HEK293 (cell line): ENCODE data around the gene ZNF768.
"Not testable (repeated sequence)": the region's sequence is repeated elsewhere in the genome, so short reads cannot be mapped to it uniquely, and the experiment has no call there.

Experiments used
- CTCF ChIA-PET: fragments of 350-600 bp; formaldehyde crosslinking; extraction: SDS; loops from one replicate; lab custom pipeline; 2021; ENCODE audit warnings: antibody characterized with exemption; lab: Yijun Ruan, JAX
- POLR2A ChIA-PET: fragments of 300-600 bp; formaldehyde crosslinking; extraction: SDS; loops from one replicate; lab custom pipeline; 2020; ENCODE audit warnings: antibody characterized with exemption, inconsistent platforms; lab: Yijun Ruan, JAX
- H3K27ac ChIP-seq: fragments of 200-500 bp; sonication (Bioruptor generic); 2 replicates; pipeline ENCODE4 v1.5.1; 2014; ENCODE audit warnings: low read depth, low read length, control low read depth, inconsistent platforms; ENCODE audit errors: extremely low read depth
- H3K36me3 ChIP-seq, 2 experiments: fragments of 200-500 bp in 1 of 2; sonication (Bioruptor generic) in 1 of 2; 1 replicate in 1 of 2; 2 replicates in 1 of 2; pipeline ENCODE4 v1.5.1; 2014 to 2017; ENCODE audit warnings: inconsistent platforms in 2 of 2, low read length in 2 of 2; ENCODE audit not compliant: control insufficient read depth in 2 of 2, insufficient read depth in 1 of 2
- H3K4me1 ChIP-seq: fragments of 200-500 bp; sonication (Bioruptor generic); 2 replicates; pipeline ENCODE4 v1.5.1; 2014; ENCODE audit warnings: mild to moderate bottlenecking, low read length, inconsistent platforms; ENCODE audit not compliant: control insufficient read depth, insufficient read depth
- H3K4me3 ChIP-seq: 2 replicates; pipeline ENCODE4 v1.5.1; 2011; ENCODE audit warnings: low read depth, mild to moderate bottlenecking, control low read depth, low read length, moderate library complexity
- H3K9me3 ChIP-seq: fragments of 200-500 bp; sonication (Bioruptor generic); 2 replicates; pipeline ENCODE4 v1.5.1; 2014; ENCODE audit warnings: low read depth, low read length, inconsistent platforms; ENCODE audit not compliant: control insufficient read depth, insufficient read depth
- EGR2 ChIP-seq: fragments of 450-650 bp; formaldehyde crosslinking; IDR thresholded peaks from 2 replicates; pipeline ENCODE4 v1.5.1; 2016; ENCODE audit warnings: low read depth, missing biosample characterization, missing genetic modification characterization
- IKZF3 ChIP-seq: fragments of 450-650 bp; IDR thresholded peaks from 2 replicates; pipeline ENCODE4 v1.5.0; 2018; ENCODE audit warnings: missing biosample characterization, mild to moderate bottlenecking, missing genetic modification characterization, moderate library complexity
- KLF7 ChIP-seq: fragments of 450-650 bp; formaldehyde crosslinking; IDR thresholded peaks from 2 replicates; pipeline ENCODE4 v1.5.1; 2016; ENCODE audit warnings: missing biosample characterization, missing genetic modification characterization, borderline replicate concordance
- MZF1 ChIP-seq: fragments of 450-650 bp; formaldehyde crosslinking; IDR thresholded peaks from 2 replicates; pipeline ENCODE4 v1.5.1; 2017; ENCODE audit warnings: missing biosample characterization, missing genetic modification characterization, borderline replicate concordance
- ZNF121 ChIP-seq: fragments of 450-650 bp; formaldehyde crosslinking; IDR thresholded peaks from 2 replicates; pipeline ENCODE4 v1.5.1; 2016; ENCODE audit warnings: missing biosample characterization, missing genetic modification characterization
- ZNF24 ChIP-seq: fragments of 450-650 bp; formaldehyde crosslinking; IDR thresholded peaks from 2 replicates; pipeline ENCODE4 v1.5.1; 2016; ENCODE audit warnings: missing biosample characterization, missing genetic modification characterization
- ZNF274 ChIP-seq, 2 experiments: fragments of 200-500 bp in 1 of 2; fragments of 450-650 bp in 1 of 2; sonication (Bioruptor generic) in 1 of 2; formaldehyde crosslinking in 1 of 2; IDR thresholded peaks; 2 replicates each; pipeline versions ENCODE4 v1.5.1 to v1.6.1; 2014 to 2016; ENCODE audit warnings: borderline replicate concordance in 1 of 2, inconsistent platforms in 1 of 2, low read length in 1 of 2, missing biosample characterization in 1 of 2, missing genetic modification characterization in 1 of 2
- ZNF302 ChIP-seq: fragments of 450-650 bp; formaldehyde crosslinking; IDR thresholded peaks from 2 replicates; pipeline ENCODE4 v1.5.1; 2016; ENCODE audit warnings: missing biosample characterization, missing genetic modification characterization, low read depth
- ZNF48 ChIP-seq: fragments of 450-650 bp; formaldehyde crosslinking; IDR thresholded peaks from 2 replicates; pipeline ENCODE4 v1.5.1; 2016; ENCODE audit warnings: missing biosample characterization, missing genetic modification characterization
- ZNF548 ChIP-seq: fragments of 450-650 bp; formaldehyde crosslinking; IDR thresholded peaks from 2 replicates; pipeline ENCODE4 v1.5.1; 2016; ENCODE audit warnings: missing biosample characterization, missing genetic modification characterization
- ZNF701 ChIP-seq: fragments of 450-650 bp; formaldehyde crosslinking; IDR thresholded peaks from 2 replicates; pipeline ENCODE4 v1.5.1; 2016; ENCODE audit warnings: missing biosample characterization, missing genetic modification characterization
- ZNF768 ChIP-seq: fragments of 450-650 bp; formaldehyde crosslinking; IDR thresholded peaks from 2 replicates; pipeline ENCODE4 v1.5.1; 2018; ENCODE audit warnings: missing biosample characterization, mild to moderate bottlenecking, missing genetic modification characterization
- ZNF792 ChIP-seq: fragments of 450-650 bp; formaldehyde crosslinking; IDR thresholded peaks from 2 replicates; pipeline ENCODE4 v1.5.1; 2016; ENCODE audit warnings: missing biosample characterization, missing genetic modification characterization
- ZNF837 ChIP-seq: fragments of 450-650 bp; formaldehyde crosslinking; IDR thresholded peaks from 2 replicates; pipeline ENCODE4 v1.5.1; 2016; ENCODE audit warnings: missing biosample characterization, missing genetic modification characterization
- TF ChIP-seq, protein P1 (sequence below): fragments of 450-650 bp; formaldehyde crosslinking; IDR thresholded peaks from 2 replicates; pipeline ENCODE4 v1.5.1; 2017; ENCODE audit warnings: missing biosample characterization, mild to moderate bottlenecking, missing genetic modification characterization, moderate library complexity
- TF ChIP-seq, protein P2 (sequence below): fragments of 450-650 bp; formaldehyde crosslinking; IDR thresholded peaks from 2 replicates; pipeline ENCODE4 v1.5.1; 2016; ENCODE audit warnings: missing biosample characterization, missing genetic modification characterization

ZNF768 gene

DNA sequence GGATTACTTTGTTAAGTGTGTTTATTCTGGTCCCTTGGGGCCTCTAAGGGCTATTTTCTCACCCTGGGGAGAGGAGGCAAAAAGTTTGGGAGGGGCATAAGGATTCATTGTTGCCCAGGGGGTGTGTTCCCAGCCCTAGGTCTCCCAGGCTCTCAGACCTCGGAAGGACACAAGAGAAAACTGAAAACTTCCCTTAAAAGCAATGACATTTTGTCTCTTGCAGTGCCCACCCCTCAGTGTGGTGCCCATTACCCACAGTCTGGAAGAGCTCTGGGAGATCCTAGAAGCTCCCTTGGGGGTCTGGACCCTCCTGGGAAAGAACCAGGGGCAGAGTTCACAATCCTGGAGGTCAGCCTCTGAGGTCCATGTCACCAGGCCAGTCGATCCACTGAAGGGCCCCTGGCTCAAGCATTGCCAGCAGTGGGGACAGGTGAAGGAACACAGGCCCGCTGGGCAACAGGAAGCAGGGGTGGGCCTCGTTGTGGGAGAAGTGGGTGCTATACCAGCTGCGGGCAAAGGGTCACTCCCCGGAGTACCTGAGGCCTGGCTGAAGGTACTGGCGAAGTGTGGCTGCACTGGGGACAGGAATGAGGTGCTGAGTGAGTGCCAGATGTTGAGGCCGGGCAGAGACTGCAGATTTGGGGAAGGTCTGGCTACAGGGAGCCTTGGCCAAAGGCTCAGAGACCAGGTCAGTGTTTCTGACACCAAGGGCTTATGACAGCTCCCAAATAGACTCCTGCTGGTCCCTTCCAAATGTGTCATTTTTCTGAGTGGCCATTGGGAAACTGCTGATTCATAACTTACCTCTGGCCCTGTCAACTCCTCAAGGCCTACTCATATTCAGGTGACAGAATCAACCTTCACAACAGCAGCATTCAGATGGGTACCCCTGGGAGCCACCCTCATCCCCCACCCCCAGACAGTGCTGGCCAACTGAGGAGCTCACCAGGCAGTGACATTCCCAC is 12.9 kb upstream of the ZNF768 start:
- ChIA-PET CTCF (interaction anchor here (0.5 to 1.4 kb wide), 3 partner anchors 18 to 452 kb away, joined by 3 to 4 read pairs (median 3); no protein-coding TSS in a partner anchor), POLR2A (interaction anchor here (3.1 kb wide), 1 partner anchor 19 kb away, joined by 12 read pairs; the partner anchor contains the start of gene ZNF764)
- Histone ChIP-seq H3K36me3 (no peaks in the 10 kb centered on the region), H3K4me3 (no peak overlapping the region), H3K27ac (no peak overlapping the region), H3K4me1 (peaks cover 6% of the 10 kb centered on the region; the same call in 1 of the 2 replicates), H3K9me3 (no peaks in the 10 kb centered on the region)
- TF ChIP-seq IKZF3 (tag by site-specific recombination), result no peak
- no peak for TF ChIP-seq KLF7 (tag by site-specific recombination)
- no peak for TF ChIP-seq ZNF121
- TF ChIP-seq ZNF24 (tag by site-specific recombination), result no peak
- TF ChIP-seq, protein P1, sequence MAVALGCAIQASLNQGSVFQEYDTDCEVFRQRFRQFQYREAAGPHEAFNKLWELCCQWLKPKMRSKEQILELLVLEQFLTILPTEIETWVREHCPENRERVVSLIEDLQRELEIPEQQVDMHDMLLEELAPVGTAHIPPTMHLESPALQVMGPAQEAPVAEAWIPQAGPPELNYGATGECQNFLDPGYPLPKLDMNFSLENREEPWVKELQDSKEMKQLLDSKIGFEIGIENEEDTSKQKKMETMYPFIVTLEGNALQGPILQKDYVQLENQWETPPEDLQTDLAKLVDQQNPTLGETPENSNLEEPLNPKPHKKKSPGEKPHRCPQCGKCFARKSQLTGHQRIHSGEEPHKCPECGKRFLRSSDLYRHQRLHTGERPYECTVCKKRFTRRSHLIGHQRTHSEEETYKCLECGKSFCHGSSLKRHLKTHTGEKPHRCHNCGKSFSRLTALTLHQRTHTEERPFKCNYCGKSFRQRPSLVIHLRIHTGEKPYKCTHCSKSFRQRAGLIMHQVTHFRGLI (tag by site-specific recombination), result peak; percentile 38; the same call in 1 of the 2 replicates
- TF ChIP-seq ZNF792 (tag by site-specific recombination), result no peak
- no peak for TF ChIP-seq ZNF548
- TF ChIP-seq, protein P2, sequence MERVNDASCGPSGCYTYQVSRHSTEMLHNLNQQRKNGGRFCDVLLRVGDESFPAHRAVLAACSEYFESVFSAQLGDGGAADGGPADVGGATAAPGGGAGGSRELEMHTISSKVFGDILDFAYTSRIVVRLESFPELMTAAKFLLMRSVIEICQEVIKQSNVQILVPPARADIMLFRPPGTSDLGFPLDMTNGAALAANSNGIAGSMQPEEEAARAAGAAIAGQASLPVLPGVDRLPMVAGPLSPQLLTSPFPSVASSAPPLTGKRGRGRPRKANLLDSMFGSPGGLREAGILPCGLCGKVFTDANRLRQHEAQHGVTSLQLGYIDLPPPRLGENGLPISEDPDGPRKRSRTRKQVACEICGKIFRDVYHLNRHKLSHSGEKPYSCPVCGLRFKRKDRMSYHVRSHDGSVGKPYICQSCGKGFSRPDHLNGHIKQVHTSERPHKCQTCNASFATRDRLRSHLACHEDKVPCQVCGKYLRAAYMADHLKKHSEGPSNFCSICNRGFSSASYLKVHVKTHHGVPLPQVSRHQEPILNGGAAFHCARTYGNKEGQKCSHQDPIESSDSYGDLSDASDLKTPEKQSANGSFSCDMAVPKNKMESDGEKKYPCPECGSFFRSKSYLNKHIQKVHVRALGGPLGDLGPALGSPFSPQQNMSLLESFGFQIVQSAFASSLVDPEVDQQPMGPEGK (tag by site-specific recombination), result no peak
- TF ChIP-seq ZNF701 (tag by site-specific recombination), result no peak
- no peak for TF ChIP-seq ZNF837 (tag by site-specific recombination)
- 0 out of 2 replicates have a peak, but pooled peaks have one; percentile 7 for TF ChIP-seq EGR2 (tag by site-specific recombination)
- no peak for TF ChIP-seq MZF1 (tag by site-specific recombination)
- no peak for TF ChIP-seq ZNF274 (IDR thresholded peaks at IDR 0.05; ENCODE audit: low read length)
- no peak for TF ChIP-seq ZNF274 (tag by site-specific recombination; IDR thresholded peaks at IDR 0.05; ENCODE audit: borderline replicate concordance)
- no peak for TF ChIP-seq ZNF302
- no peak for TF ChIP-seq ZNF768
- no peak for TF ChIP-seq ZNF48 (tag by site-specific recombination)

DNA sequence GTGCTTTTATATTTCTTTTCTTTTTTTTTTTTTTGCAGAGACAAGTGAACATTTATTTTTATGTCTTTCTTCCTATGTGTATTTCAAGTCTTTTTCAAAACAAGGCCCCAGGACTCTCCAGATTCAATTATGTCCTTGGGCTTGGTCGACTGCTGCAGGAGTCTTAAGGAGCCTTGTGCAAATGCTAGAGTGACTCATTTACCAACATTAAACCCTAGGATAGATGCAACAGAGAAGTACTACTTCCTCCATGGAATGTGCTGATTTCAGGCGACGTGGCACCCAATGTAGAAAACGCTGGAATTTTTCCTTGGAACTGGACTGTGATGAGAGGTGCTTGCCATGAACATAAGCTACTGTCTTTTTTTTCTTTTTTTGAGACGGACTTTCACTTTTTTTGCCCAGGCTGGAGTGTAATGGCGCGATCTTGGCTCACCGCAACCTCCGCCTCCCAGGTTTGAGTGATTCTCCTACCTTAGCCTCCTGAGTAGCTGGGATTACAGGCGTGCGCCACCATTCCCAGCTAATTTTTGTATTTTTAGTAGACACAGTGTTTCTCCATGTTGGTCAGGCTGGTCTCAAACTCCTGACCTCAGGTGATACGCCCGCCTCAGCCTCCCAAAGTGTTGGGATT is 10.1 kb upstream of the ZNF768 start:
- H3K27ac ChIP-seq, H3K9me3 ChIP-seq, H3K4me3 ChIP-seq, H3K4me1 ChIP-seq: not testable (repeated sequence)
- ChIA-PET POLR2A (interaction anchor here (0.6 to 3.7 kb wide), 9 partner anchors 9 to 121 kb away, joined by 3 to 69 read pairs (median 7); partner anchors contain the start of genes SEPHS2, ZNF688, ZNF689 and ZNF764), CTCF (interaction anchor here (0.6 to 2.1 kb wide), 9 partner anchors 11 to 746 kb away, joined by 3 to 9 read pairs (median 4); partner anchors contain the start of genes DCTPP1, KIF22 and ZNF688)
- H3K36me3 ChIP-seq, result peaks cover 4 to 18% of the 10 kb centered on the region in 2 experiments; a peak in 2 of 3 replicates
